ENCODE measurements around the gene SH2D1A.

The SH2D1A gene

DNA sequence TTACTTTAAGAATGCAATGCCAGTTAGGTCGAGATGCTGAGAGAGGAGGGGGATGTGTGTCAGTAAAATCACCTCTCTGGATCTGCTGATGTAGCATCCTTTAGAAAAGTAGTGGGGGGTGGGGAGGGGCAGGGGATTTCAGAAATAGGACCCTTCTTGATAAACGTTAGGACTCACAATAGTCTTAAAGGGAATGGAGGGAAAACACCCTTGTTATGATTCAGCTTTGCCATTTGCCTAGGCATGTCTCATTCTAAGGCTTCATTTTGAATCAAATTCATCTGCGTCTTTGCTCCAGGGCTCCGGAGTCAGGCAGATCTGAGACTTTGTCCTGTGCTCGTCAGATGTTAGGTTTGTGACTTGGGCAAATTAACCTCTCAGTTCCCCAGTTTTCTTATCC lies 879 bp downstream of the SH2D1A start:
- DNase-seq = no peak
- Histone ChIP-seq H3K27ac (no peak overlapping the region), H3K4me3 (ENCODE audit: low read depth, low read length) (no peak overlapping the region), H3K27me3 (replicated peaks) (no peaks in the 10 kb centered on the region), H3K36me3 (replicated peaks) (no peaks in the 10 kb centered on the region)
- in situ Hi-C loops (cut with HindIII; ENCODE audit: low pct_ligation_motif_present, low sequenced_read_pairs) = no loop called here
- TF ChIP-seq, protein P1, sequence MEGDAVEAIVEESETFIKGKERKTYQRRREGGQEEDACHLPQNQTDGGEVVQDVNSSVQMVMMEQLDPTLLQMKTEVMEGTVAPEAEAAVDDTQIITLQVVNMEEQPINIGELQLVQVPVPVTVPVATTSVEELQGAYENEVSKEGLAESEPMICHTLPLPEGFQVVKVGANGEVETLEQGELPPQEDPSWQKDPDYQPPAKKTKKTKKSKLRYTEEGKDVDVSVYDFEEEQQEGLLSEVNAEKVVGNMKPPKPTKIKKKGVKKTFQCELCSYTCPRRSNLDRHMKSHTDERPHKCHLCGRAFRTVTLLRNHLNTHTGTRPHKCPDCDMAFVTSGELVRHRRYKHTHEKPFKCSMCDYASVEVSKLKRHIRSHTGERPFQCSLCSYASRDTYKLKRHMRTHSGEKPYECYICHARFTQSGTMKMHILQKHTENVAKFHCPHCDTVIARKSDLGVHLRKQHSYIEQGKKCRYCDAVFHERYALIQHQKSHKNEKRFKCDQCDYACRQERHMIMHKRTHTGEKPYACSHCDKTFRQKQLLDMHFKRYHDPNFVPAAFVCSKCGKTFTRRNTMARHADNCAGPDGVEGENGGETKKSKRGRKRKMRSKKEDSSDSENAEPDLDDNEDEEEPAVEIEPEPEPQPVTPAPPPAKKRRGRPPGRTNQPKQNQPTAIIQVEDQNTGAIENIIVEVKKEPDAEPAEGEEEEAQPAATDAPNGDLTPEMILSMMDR (IDR thresholded peaks at IDR 0.05; ENCODE audit: low read depth, low read length, missing control alignments) = no peak

DNA sequence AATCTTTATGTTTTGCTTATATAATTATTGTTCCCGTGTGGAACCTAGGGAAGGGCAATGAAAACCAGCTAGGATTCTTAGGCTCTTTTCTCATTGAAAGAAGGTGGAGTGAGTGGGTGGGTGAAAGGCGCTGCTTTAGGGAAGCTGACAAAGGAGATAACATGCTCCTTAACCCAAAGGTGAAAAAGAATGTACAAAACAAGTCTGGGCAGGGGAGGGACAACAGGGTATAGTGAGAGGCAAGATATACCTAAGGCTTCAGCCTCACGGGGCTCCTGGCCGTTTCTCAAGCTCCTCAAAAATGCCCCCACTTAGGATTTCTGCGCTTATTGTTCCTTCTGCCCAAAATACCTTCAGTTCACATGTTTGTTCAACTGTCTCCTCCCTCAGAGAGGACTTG lies 1.8 kb downstream of the SH2D1A start:
- TF ChIP-seq, protein P1 (IDR thresholded peaks at IDR 0.05; ENCODE audit: low read depth, low read length, missing control alignments) = no peak
- Histone ChIP-seq H3K4me3 (ENCODE audit: low read depth, low read length) (no peak overlapping the region), H3K27ac (no peak overlapping the region), H3K27me3 (replicated peaks) (no peaks in the 10 kb centered on the region), H3K36me3 (replicated peaks) (no peaks in the 10 kb centered on the region)
- in situ Hi-C loops (cut with HindIII; ENCODE audit: low pct_ligation_motif_present, low sequenced_read_pairs) = no loop called here
- DNase-seq = no peak

DNA sequence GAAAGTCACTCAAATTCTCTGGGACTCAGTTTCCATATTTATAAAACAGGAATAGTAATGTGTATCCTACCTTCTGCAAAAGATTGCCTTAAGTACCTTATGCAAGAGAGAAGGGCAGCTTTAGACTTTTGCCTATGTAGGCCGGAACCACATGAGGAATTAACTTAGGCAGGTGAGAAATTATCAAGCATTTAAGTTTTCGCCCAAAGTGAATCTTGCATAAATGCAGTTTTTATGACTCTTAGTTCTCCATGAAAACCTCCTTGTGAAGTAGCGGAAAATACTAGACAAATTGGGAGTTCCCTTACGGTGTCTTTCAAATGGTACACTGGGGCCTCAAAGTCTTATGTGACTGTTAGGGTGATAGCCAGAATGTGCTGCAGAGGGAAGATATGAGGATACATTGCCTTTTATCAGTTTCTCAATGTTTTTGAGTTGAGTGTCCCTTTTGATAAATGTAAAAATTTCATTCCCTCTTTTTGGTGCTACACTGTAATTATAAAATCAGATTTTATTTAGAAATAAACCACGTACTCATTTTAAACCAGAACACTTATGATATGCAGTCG lies 2.6 kb downstream of the SH2D1A start:
- H3K27ac ChIP-seq = no peak overlapping the region
- H3K36me3 ChIP-seq (replicated peaks) = no peaks in the 10 kb centered on the region
- no peak overlapping the region for H3K4me3 ChIP-seq (ENCODE audit: low read depth, low read length)
- TF ChIP-seq, protein P1 (IDR thresholded peaks at IDR 0.05; ENCODE audit: low read depth, low read length, missing control alignments) = no peak
- no peak for DNase-seq
- in situ Hi-C loops (cut with HindIII; ENCODE audit: low pct_ligation_motif_present, low sequenced_read_pairs) = no loop called here
- no peaks in the 10 kb centered on the region for H3K27me3 ChIP-seq (replicated peaks)

DNA sequence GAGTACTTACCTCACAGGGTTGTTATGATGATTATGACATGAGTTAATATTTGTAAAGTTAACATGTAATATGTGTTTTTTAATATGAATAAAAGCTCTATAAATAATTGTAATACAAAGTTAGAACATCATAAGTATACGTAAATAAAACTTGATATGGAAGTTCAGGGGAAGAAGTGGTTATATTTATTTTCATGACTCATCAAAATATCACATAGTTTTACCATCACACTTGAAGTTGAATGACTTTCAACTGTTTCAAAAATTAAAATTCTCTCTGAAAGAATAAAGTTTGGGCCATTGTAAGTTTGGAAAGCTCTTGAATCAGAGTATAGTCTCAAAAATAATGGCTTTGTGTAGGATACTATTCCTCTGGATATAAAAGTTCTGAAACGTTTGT lies 8.3 kb downstream of the SH2D1A start:
- no peak overlapping the region for H3K4me3 ChIP-seq (ENCODE audit: low read depth, low read length)
- in situ Hi-C loops (cut with HindIII; ENCODE audit: low pct_ligation_motif_present, low sequenced_read_pairs) = no loop called here
- DNase-seq = no peak
- no peaks in the 10 kb centered on the region for H3K36me3 ChIP-seq (replicated peaks)
- H3K27ac ChIP-seq = no peak overlapping the region
- TF ChIP-seq, protein P1 (IDR thresholded peaks at IDR 0.05; ENCODE audit: low read depth, low read length, missing control alignments) = no peak
- no peaks in the 10 kb centered on the region for H3K27me3 ChIP-seq (replicated peaks)

DNA sequence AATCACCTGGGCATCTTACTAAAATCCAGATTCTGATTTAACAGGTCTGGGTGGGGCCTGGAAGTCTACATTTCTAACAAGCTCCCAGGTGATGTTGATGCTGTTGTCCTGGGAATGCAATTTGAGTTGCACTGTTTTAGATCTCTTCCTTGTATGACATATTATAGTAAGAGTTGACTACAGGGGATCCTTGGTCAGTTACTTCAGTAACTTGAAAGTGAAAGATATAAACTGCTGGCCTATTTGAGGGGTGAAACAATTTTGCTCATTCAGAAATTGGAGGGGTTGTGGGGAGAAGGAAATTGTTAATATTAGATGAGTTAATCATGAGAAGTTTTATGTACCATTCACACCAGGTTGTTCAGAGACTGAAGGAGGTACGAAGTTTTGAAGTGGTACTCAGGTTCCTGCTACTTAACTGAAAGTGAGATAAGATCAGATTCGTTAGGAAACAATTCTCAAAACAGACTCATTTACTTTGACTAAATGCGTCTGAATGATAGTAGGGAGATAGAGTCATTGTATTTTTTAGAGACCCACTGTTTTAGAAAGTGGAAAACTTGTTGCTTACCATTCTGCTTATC lies 12.5 kb downstream of the SH2D1A start:
- H3K27me3 ChIP-seq (replicated peaks) = no peaks in the 10 kb centered on the region
- H3K27ac ChIP-seq = no peak overlapping the region

More for the DNA sequence above, 12.5 kb downstream of the SH2D1A start:
- TF ChIP-seq, protein P1 (IDR thresholded peaks at IDR 0.05; ENCODE audit: low read depth, low read length, missing control alignments) = no peak
- H3K36me3 ChIP-seq (replicated peaks) = no peaks in the 10 kb centered on the region
- in situ Hi-C loops (cut with HindIII; ENCODE audit: low pct_ligation_motif_present, low sequenced_read_pairs) = no loop called here
- no peak overlapping the region for H3K4me3 ChIP-seq (ENCODE audit: low read depth, low read length)
- no peak for DNase-seq

Measured in brain microvascular endothelial cell (primary cell).